HepG2 (cell line): ENCODE results near the gene SGTB. TPM values are rescaled to one million over a fixed set of nuclear protein-coding genes. Genes with fewer than 3 reads are reported as not detected.

ENCODE experiments used
- ARNT ChIP-seq: fragments of 450-650 bp; IDR thresholded peaks from 2 replicates; pipeline ENCODE4 v1.6.1; 2017
- ASH2L ChIP-seq: fragments of 300-600, 200-600 bp; sonication (generic); IDR thresholded peaks from 2 replicates; pipeline ENCODE4 v1.7.0; 2017; ENCODE audit warnings: low read depth, mild to moderate bottlenecking, moderate library complexity, mixed read lengths, low read length; ENCODE audit not compliant: insufficient read length
- FOXO4 ChIP-seq: sonication (generic); formaldehyde crosslinking; conservative IDR thresholded peaks from 2 replicates; pipeline ENCODE4 v1.8.1; 2023; ENCODE audit warnings: missing genetic modification reagents
- GABPB1 ChIP-seq: IDR thresholded peaks from 2 replicates; pipeline ENCODE4 v1.6.1; 2016; ENCODE audit warnings: mild to moderate bottlenecking, missing genetic modification reagents, moderate library complexity, missing compliant biosample characterization
- GTF3A ChIP-seq: sonication (generic); formaldehyde crosslinking; conservative IDR thresholded peaks from 2 replicates; pipeline ENCODE4 v1.4.0; 2020; ENCODE audit warnings: mild to moderate bottlenecking, missing genetic modification reagents
- HMGXB3 ChIP-seq: sonication (generic); formaldehyde crosslinking; IDR thresholded peaks from 2 replicates; pipeline ENCODE4 v1.4.0; 2020; ENCODE audit warnings: missing genetic modification reagents, borderline replicate concordance
- HNF1B ChIP-seq: sonication (generic); formaldehyde crosslinking; IDR thresholded peaks from 2 replicates; pipeline ENCODE4 v1.5.1; 2020; ENCODE audit warnings: mild to moderate bottlenecking, moderate library complexity, missing genetic modification reagents
- IKZF1 ChIP-seq: fragments of 450-650 bp; IDR thresholded peaks from 2 replicates; pipeline ENCODE4 v1.7.1; 2016
- MAFF ChIP-seq: IDR thresholded peaks from 2 replicates; pipeline ENCODE4 v1.6.1; 2011; ENCODE audit warnings: low read depth, low read length, improper control_type of control experiment
- NCOA2 ChIP-seq: sonication (generic); formaldehyde crosslinking; IDR thresholded peaks from 2 replicates; pipeline ENCODE4 v1.8.0; 2022; ENCODE audit warnings: inconsistent platforms
- SIN3A ChIP-seq: IDR thresholded peaks from 2 replicates; pipeline ENCODE4 v1.6.1; 2011; ENCODE audit warnings: low read depth, mild to moderate bottlenecking, control low read depth, low read length, borderline replicate concordance
- SP2 ChIP-seq: sonication (generic); formaldehyde crosslinking; IDR thresholded peaks from 2 replicates; pipeline ENCODE4 v1.5.1; 2020; ENCODE audit warnings: mild to moderate bottlenecking, missing genetic modification reagents
- TMF1 ChIP-seq: sonication (generic); formaldehyde crosslinking; IDR thresholded peaks from 2 replicates; pipeline ENCODE4 v1.8.1; 2022; ENCODE audit warnings: low read depth, missing genetic modification reagents
- ZNF121 ChIP-seq: sonication (generic); formaldehyde crosslinking; IDR thresholded peaks from 2 replicates; pipeline ENCODE4 v1.5.0; 2020; ENCODE audit warnings: mild to moderate bottlenecking, missing genetic modification reagents
- ZNF136 ChIP-seq: sonication (generic); formaldehyde crosslinking; IDR thresholded peaks from 2 replicates; pipeline ENCODE4 v1.8.1; 2022; ENCODE audit warnings: low read depth, mild to moderate bottlenecking, moderate library complexity, missing genetic modification reagents
- ZNF281 ChIP-seq: sonication (generic); formaldehyde crosslinking; IDR thresholded peaks from 2 replicates; pipeline ENCODE4 v1.4.0; 2020; ENCODE audit warnings: missing genetic modification reagents, borderline replicate concordance
- ZNF326 ChIP-seq: sonication (generic); formaldehyde crosslinking; IDR thresholded peaks from 2 replicates; pipeline ENCODE4 v1.4.0; 2020; ENCODE audit warnings: missing genetic modification reagents, borderline replicate concordance
- ZNF430 ChIP-seq: sonication (generic); formaldehyde crosslinking; IDR thresholded peaks from 2 replicates; pipeline ENCODE4 v1.9.0; 2021; ENCODE audit warnings: mild to moderate bottlenecking, missing genetic modification reagents
- ZNF670 ChIP-seq: sonication (generic); formaldehyde crosslinking; IDR thresholded peaks from 2 replicates; pipeline ENCODE4 v1.8.0; 2022; ENCODE audit warnings: mild to moderate bottlenecking, missing genetic modification reagents, borderline replicate concordance
- polyA plus RNA-seq, 8 experiments: library from polyadenylated mRNA; depleted of rRNA in 3 of 8; stranded (reverse) in 7 of 8; unstranded in 1 of 8; fragments of >200 nt; fragmentation: Illumina TruSeq in 4 of 8; extraction: Trizol in 4 of 8; gene quantifications; 2 replicates each; pipeline versions ENCODE4 v1.2.1 to v1.2.3, GENCODE V29; 2011 to 2016; ENCODE audit warnings: low read depth in 4 of 8, missing spikeins in 1 of 8, mixed read lengths in 1 of 8; ENCODE audit not compliant: insufficient read depth in 1 of 8
- total RNA-seq, 5 experiments: library from RNA; depleted of rRNA; stranded (reverse); fragments of >200 nt; fragmentation: Illumina TruSeq; extraction: Trizol; gene quantifications; 2 replicates each; pipeline ENCODE4 v1.2.3, GENCODE V29; 2016; ENCODE audit warnings: low read depth in 1 of 5

The SGTB gene
- total and polyA plus RNA-seq, 2 of the 13 experiments (the other 11 are each of a cell fraction or from before 2014, with no cell fraction given), result 5.2 to 11.2 TPM

GRCh38 chr5:65624025-65624570 lies 97.8 kb downstream of the SGTB start, which contains the start of gene TRIM23 (continued):
- TF ChIP-seq FOXO4 (CRISPR knock-in tag) (no peak), HMGXB3 (CRISPR knock-in tag) (no peak), SIN3A (peak; percentile 70; the same call in 1 of the 2 replicates), SP2 (CRISPR knock-in tag) (no peak), ZNF430 (no peak), IKZF1 (no peak), ZNF670 (CRISPR knock-in tag) (peak; percentile 73), GTF3A (CRISPR knock-in tag) (no peak), ZNF136 (no peak; the same call in 1 of the 2 replicates), NCOA2 (no peak; the same call in 1 of the 2 replicates), GABPB1 (CRISPR knock-in tag) (peak; percentile 36; the same call in 1 of the 2 replicates), ZNF121 (CRISPR knock-in tag) (0 out of 2 replicates have a peak, but pooled peaks have one; percentile 9), HNF1B (CRISPR knock-in tag) (peak; percentile 58; the same call in 1 of the 2 replicates), ZNF281 (CRISPR knock-in tag) (no peak), ZNF326 (CRISPR knock-in tag) (no peak), MAFF (no peak), ASH2L (peak; percentile 84), TMF1 (0 out of 2 replicates have a peak, but pooled peaks have one; percentile 54), ARNT (no peak)
